WTC11 (cell line): Measurements from ENCODE around the gene NPAS3.

ENCODE experiments used
- ATF2 ChIP-seq: sonication (generic); formaldehyde crosslinking; IDR thresholded peaks from 2 replicates; pipeline ENCODE4 v1.8.1; 2022; ENCODE audit warnings: low read depth, missing genetic modification reagents, borderline replicate concordance
- CREM ChIP-seq: sonication (generic); formaldehyde crosslinking; IDR thresholded peaks from 2 replicates; pipeline ENCODE4 v1.8.1; 2022; ENCODE audit warnings: mild to moderate bottlenecking, missing genetic modification reagents, moderate library complexity
- E2F5 ChIP-seq: sonication (generic); formaldehyde crosslinking; IDR thresholded peaks from 2 replicates; pipeline ENCODE4 v1.8.1; 2022; ENCODE audit warnings: mild to moderate bottlenecking, moderate library complexity, missing genetic modification reagents
- FOXK1 ChIP-seq: sonication (generic); formaldehyde crosslinking; IDR thresholded peaks from 2 replicates; pipeline ENCODE4 v1.8.0; 2022; ENCODE audit warnings: mild to moderate bottlenecking, moderate library complexity, missing genetic modification reagents
- TF ChIP-seq, protein P1 (sequence below): fragments of 200-600 bp; IDR thresholded peaks from 2 replicates; pipeline ENCODE4 v1.8.0; 2022; ENCODE audit warnings: antibody characterized with exemption
- TF ChIP-seq, protein P2 (sequence below): fragments of 250-450 bp; sonication (Bioruptor Pico); IDR thresholded peaks from 2 replicates; pipeline ENCODE4 v1.9.0; 2021; ENCODE audit warnings: mild to moderate bottlenecking, borderline replicate concordance

DNA sequence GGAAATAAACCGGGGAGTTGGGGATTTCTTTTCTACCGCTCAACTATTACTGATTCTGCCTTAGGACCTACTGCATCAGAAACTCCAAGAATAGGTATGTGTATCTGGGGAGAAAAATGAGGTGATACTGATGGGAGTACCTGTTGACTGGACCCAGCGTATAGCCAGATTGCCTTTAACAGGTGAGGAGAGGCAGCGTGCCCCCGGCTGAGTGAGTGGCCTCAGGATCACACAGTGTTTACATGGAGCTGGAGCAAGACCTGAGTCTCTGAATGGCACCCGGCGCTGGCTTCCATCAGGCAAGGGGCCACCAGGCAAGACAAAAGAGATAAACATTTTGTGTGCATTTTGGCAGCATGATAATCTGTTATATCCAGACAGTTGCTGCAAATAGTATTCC is 516.0 kb downstream of the NPAS3 start:
- TF ChIP-seq E2F5 (CRISPR knock-in tag) = no peak
- TF ChIP-seq, protein P1, sequence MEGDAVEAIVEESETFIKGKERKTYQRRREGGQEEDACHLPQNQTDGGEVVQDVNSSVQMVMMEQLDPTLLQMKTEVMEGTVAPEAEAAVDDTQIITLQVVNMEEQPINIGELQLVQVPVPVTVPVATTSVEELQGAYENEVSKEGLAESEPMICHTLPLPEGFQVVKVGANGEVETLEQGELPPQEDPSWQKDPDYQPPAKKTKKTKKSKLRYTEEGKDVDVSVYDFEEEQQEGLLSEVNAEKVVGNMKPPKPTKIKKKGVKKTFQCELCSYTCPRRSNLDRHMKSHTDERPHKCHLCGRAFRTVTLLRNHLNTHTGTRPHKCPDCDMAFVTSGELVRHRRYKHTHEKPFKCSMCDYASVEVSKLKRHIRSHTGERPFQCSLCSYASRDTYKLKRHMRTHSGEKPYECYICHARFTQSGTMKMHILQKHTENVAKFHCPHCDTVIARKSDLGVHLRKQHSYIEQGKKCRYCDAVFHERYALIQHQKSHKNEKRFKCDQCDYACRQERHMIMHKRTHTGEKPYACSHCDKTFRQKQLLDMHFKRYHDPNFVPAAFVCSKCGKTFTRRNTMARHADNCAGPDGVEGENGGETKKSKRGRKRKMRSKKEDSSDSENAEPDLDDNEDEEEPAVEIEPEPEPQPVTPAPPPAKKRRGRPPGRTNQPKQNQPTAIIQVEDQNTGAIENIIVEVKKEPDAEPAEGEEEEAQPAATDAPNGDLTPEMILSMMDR = no peak
- TF ChIP-seq, protein P2, sequence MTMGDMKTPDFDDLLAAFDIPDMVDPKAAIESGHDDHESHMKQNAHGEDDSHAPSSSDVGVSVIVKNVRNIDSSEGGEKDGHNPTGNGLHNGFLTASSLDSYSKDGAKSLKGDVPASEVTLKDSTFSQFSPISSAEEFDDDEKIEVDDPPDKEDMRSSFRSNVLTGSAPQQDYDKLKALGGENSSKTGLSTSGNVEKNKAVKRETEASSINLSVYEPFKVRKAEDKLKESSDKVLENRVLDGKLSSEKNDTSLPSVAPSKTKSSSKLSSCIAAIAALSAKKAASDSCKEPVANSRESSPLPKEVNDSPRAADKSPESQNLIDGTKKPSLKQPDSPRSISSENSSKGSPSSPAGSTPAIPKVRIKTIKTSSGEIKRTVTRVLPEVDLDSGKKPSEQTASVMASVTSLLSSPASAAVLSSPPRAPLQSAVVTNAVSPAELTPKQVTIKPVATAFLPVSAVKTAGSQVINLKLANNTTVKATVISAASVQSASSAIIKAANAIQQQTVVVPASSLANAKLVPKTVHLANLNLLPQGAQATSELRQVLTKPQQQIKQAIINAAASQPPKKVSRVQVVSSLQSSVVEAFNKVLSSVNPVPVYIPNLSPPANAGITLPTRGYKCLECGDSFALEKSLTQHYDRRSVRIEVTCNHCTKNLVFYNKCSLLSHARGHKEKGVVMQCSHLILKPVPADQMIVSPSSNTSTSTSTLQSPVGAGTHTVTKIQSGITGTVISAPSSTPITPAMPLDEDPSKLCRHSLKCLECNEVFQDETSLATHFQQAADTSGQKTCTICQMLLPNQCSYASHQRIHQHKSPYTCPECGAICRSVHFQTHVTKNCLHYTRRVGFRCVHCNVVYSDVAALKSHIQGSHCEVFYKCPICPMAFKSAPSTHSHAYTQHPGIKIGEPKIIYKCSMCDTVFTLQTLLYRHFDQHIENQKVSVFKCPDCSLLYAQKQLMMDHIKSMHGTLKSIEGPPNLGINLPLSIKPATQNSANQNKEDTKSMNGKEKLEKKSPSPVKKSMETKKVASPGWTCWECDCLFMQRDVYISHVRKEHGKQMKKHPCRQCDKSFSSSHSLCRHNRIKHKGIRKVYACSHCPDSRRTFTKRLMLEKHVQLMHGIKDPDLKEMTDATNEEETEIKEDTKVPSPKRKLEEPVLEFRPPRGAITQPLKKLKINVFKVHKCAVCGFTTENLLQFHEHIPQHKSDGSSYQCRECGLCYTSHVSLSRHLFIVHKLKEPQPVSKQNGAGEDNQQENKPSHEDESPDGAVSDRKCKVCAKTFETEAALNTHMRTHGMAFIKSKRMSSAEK (CRISPR knock-in tag) = no peak
- no peak for TF ChIP-seq FOXK1 (CRISPR knock-in tag)
- TF ChIP-seq ATF2 (CRISPR knock-in tag) = no peak
- no peak for TF ChIP-seq CREM
